ENCODE data around the gene ERGIC2.

GRCh38 chr12:29416748-29417147, 35.8 kb upstream of the ERGIC2 start:
- TF ChIP-seq CTCF (IDR thresholded peaks at IDR 0.05) = no peak
- TF ChIP-seq EZH2 (IDR thresholded peaks at IDR 0.05; ENCODE audit: borderline replicate concordance, insufficient read depth, low read depth, low read length, poor library complexity, severe bottlenecking) = no peak
